NCI-H1092 treated with DMSO at 0.1 percent for 48 hours (cell line): ENCODE measurements around the gene XPNPEP1.
"Not testable (repeated sequence)": the region's sequence is repeated elsewhere in the genome, so short reads cannot be mapped to it uniquely, and the experiment has no call there.

Experiments
- DNase-seq: peaks from one replicate; lab custom pipeline; 2025; lab: John Stamatoyannopoulos, UW

XPNPEP1 gene

GRCh38 chr10:109924087-109924486 lies 776 bp upstream of the XPNPEP1 start:
- no peak for DNase-seq

- DNase-seq, result no peak
Measured at GRCh38 chr10:109922358-109922975, 844 bp downstream of the XPNPEP1 start.

GRCh38 chr10:109920016-109920415 lies 3.3 kb downstream of the XPNPEP1 start:
- no peak for DNase-seq

GRCh38 chr10:109919220-109919619 lies 4.1 kb downstream of the XPNPEP1 start:
- DNase-seq, result no peak

- not testable (repeated sequence) for DNase-seq
Measured at GRCh38 chr10:109918707-109919106, 4.6 kb downstream of the XPNPEP1 start.

- no peak for DNase-seq
Measured at GRCh38 chr10:109915566-109915965, 7.7 kb downstream of the XPNPEP1 start.

DNA sequence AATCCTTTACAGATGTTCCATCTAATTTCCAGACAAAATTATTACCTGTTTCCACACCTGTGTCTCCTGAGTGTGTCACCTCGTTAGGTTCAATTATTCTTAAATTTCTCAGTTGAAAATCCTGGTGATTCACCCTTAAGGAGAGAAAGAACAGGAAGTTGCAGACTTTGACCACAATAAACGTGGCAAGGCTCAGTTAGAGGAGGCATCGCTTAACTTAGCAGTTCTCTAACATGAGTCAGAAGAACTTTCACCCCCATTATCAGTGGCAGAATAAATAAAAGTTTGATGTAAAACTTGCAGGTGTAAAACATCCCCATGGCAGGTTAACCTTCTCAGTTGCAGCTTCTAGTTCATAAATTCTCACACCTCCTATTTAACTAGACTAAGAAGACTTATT lies 8.3 kb downstream of the XPNPEP1 start:
- no peak for DNase-seq

GRCh38 chr10:109913306-109913892 lies 9.9 kb downstream of the XPNPEP1 start:
- no peak for DNase-seq

- no peak for DNase-seq
Measured at GRCh38 chr10:109912335-109913281, 10.7 kb downstream of the XPNPEP1 start.

- no peak for DNase-seq
Measured at GRCh38 chr10:109911903-109912302, 11.4 kb downstream of the XPNPEP1 start.

- no peak for DNase-seq
Measured at GRCh38 chr10:109906316-109906715, 17.0 kb downstream of the XPNPEP1 start.

- DNase-seq, result no peak
Measured at GRCh38 chr10:109904397-109904796, 18.9 kb downstream of the XPNPEP1 start.

DNA sequence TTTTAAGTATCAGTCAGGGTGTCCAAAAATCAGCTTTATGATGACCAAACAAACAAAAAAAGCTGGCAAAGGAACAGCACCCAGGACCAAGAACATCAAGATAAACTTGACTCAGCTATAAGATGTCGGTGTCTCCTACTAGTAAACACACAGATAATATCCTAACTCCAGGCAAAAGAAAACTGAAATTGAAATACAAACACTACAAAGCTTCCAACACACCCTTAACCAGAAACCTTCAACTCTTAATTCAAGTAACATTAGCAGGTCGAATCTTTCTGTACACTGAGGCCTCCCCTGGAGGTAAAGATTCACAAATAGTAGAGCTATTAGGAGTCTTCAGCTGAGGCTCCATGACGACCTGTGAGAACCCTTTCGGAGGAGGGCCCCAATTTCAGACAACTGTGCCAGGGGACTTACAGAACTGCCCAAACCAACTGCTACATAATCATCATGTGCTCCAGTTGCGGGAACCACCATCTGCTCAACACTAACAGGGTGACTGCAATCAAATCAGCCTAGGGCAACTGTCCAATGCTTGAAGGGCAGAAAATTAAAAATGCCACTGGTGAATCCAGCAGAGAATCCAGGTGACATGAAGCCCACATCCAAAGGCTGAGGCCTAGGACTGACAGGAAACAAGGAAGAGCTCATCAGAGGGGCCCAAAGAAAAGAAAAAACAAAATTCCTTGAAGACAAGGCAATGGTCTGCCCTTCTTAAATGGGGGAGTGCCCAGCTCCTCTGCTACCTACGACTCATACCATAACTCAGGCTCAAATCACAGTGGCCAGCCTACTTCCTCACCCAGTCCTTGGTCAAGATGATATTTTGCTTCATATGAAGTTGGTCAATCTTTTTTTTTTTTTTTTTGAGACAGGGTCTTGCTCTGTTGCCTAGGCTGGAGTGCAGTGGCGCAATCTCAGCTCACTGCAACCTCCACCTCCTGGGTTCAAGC lies 20.0 kb downstream of the XPNPEP1 start:
- peak; percentile 8 for DNase-seq

- DNase-seq, result no peak
Measured at GRCh38 chr10:109899356-109900331, 23.7 kb downstream of the XPNPEP1 start.

- no peak for DNase-seq
Measured at GRCh38 chr10:109898666-109899355, 24.5 kb downstream of the XPNPEP1 start.

DNA sequence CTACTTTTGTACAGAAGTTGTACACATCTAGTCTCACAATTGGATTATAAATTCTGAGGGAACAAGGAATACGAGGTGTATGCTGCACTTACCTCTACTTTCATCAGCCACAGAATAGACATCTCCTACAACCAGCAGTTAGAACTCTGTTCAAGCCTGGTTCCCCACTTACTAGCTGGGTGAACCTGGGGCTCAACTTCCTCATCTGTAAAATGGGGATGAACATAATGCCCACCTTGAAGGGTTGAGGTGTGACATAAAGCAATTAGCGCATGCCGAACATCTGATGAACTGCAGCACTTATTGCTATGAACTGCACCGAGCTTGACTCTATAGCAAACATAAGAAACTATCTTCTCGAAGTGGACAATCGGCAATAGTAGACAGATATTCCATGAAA lies 25.3 kb downstream of the XPNPEP1 start:
- no peak for DNase-seq

DNA sequence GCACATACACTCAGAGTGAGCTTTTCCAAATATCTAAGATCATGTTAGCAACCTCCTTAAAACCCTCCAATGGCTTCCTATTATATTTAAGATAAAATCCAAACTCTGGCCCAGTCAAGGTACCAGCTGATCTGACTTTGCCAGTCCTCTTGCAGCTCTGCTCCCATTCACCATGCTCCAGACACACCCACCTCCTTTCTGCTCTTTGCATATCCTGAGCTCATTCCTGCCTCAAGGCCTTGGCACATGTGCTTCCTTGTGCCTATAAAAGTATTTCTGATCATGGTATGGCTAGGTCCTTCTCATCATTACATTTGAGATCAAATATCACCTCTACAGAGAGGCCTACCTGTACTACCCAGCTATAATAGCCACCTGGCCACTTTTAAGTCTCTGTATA lies 27.5 kb downstream of the XPNPEP1 start:
- no peak for DNase-seq

- no peak for DNase-seq
Measured at GRCh38 chr10:109895095-109895818, 28.1 kb downstream of the XPNPEP1 start.

- DNase-seq, result peak; percentile 30
Measured at GRCh38 chr10:109894516-109894915, 28.8 kb downstream of the XPNPEP1 start.
